ENCODE data around the gene SPAG9. TPM values are rescaled to one million over a fixed set of nuclear protein-coding genes. Genes with fewer than 3 reads are reported as not detected.

Gene SPAG9
- total RNA-seq, 1 donor from 2014 or later: 297 TPM

GRCh38 chr17:51050291-51051033 lies 70.2 kb downstream of the SPAG9 start:
- no peak for DNase-seq (ENCODE audit: low spot score in 2 of 2)
- no peak for FAIRE-seq

GRCh38 chr17:51046514-51047384 lies 73.9 kb downstream of the SPAG9 start:
- FAIRE-seq (no peak), DNase-seq (ENCODE audit: low spot score in 2 of 2) (peak; percentile 24 to 55)

GRCh38 chr17:51046046-51046445 lies 74.6 kb downstream of the SPAG9 start:
- DNase-seq (ENCODE audit: low spot score in 2 of 2) (no peak), FAIRE-seq (no peak)

DNA sequence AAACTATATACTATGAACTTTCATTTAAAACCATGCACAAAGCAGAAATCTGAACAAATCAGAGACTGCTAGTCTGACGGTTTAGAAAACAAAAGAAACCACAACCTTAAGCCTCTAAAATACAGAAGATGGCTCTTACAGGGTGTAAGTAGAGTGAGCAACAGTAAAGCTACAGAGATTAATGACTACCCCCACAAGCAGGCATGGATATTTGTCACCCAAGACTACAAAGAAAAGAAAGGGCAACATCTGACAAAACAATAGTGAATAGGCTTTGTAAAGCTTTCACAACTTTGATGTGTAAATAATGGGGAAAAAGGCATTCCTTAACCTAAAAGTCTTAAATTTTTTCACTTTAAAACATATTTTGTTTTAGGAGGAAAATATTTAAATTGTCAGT lies 75.0 kb downstream of the SPAG9 start:
- FAIRE-seq: no peak
- no peak for DNase-seq (ENCODE audit: low spot score in 2 of 2)

DNA sequence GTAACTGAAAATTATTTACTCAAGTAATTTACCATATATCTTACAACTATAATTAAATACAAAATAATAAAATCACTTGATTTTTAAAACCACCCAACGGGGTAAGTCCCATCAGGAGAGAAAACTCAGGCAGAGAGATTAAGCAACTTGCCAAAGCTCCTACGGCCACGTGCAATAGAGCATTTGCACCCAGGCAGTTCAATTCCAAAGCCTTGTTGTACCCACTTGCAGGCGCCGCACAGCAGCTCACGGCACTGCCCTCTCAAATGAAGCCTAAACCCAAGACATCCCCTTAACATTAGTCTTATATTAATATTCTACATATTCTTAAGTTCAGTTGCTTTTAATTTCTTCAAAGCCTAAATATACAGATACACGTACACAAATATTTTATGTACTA lies 75.7 kb downstream of the SPAG9 start:
- no peak for FAIRE-seq
- no peak for DNase-seq (ENCODE audit: low spot score in 2 of 2)

DNA sequence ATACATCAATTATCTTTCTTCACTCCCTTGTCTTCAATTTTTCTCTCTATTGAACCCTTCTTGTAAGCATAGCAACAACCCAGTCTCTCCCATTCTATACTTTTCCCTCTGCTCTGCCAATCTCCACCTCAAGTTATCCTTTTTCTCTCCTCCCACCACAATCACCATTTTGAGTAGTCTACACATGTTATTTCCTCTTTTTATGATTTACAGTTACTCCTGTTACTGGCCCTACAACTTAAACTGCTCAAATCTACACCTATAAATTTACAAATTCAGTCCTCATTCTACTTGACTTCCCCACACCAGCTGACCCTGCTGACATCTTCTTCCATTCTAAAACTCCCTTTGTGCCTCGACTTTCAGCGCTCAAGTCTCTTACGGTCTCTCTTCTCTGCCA lies 84.6 kb downstream of the SPAG9 start:
- FAIRE-seq: no peak
- DNase-seq (ENCODE audit: low spot score in 2 of 2): no peak

DNA sequence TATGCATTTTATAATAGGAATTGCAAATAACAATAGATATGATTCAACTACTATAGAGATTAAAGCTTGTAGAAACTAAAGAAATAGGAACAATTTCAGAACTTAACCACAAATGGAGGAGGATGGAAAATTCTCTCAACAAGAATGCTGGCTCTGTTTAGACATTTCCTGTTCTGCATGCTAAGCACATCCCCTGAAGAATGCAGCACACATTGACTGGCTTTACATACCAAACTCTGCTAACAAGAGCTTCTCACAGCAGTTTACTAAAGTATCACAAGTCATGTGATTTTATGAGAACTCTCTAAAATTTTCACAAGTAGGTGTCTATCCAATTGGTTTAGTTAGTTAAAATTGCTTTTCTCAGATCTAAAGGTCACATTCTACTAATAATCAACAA lies 85.2 kb downstream of the SPAG9 start:
- DNase-seq (ENCODE audit: low spot score in 2 of 2) (no peak), FAIRE-seq (peak; percentile 34)

- FAIRE-seq (no peak), DNase-seq (ENCODE audit: low spot score in 2 of 2) (no peak)
Observed at GRCh38 chr17:51034800-51035199, 85.9 kb downstream of the SPAG9 start.

DNA sequence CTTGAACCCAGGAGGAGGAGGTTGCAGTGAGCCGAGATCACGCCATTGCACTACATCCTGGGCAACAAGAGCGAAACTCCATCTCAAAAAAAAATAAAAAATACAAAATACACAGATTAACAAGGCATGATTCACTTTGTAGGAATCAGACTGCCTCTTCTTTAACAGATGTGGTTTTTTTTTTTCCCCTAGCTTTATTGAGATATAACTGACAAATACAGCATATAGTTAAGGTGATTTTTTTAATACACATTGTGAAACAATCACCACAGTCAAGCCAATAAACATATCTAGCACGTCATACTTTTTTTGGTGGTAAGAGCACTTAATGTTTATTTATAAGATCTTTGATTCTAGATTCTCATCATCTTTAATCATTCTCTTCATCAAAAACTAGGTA lies 87.8 kb downstream of the SPAG9 start:
- DNase-seq (ENCODE audit: low spot score in 2 of 2): no peak
- no peak for FAIRE-seq

DNA sequence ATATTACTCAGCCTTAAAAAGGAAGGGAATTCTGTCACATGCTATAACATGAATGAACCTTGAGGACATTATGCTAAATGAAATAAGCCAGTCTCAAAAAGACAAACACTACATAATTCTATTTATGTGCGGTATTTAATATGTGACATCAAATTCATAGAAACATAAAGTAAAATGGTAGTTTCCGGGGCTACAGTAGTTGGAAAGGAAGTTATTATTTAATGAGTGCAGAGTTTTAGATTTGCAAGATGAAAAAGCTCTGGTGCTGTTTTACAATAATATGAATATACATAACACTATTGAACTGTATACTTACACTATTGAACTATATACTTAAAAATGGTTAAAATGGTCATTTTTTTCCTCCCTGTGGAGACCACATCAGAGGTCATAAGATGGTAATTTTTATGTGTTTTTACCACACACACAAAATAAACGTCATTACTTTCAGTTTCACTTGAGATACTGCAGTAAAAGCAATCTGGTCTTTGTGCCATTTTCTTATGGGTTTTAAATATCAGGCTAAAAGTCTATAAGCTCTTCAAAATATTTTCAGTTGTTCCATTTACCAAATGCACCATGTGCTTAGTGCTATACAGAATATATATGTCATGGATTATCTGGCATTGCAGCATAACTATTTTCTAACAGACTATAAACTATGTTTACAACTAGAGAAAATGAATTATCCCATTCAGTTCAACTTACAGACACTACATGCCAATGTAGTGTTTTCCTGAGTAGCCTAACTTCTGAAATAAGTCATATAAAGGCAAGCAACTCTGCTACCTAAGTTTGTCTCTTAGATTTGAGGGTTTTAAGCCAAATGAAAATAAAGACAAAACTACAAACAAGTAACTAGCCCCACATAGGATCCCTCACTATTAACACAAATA lies 90.9 kb downstream of the SPAG9 start:
- no peak for FAIRE-seq

DNA sequence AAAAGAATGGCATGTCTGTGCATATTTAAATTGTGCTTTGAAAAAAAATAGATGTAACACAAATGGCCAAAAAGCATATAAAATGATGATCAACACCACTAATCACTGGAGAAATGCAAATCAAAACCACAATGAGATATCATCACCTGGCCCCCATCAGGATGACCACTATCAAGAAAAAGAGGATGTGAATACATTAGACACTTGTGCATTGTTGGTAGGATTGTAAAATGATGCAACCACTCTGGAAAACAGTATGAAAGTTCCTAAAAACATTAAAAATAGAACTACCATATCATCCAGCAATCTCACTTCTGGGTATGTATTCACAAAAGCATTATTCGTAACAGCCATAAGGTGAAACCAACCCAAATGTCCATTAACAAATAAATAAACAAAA lies 91.5 kb downstream of the SPAG9 start:
- DNase-seq (ENCODE audit: low spot score in 2 of 2) (no peak), FAIRE-seq (no peak)

More for the DNA sequence above, 90.9 kb downstream of the SPAG9 start:
- DNase-seq (ENCODE audit: low spot score in 2 of 2): no peak

DNA sequence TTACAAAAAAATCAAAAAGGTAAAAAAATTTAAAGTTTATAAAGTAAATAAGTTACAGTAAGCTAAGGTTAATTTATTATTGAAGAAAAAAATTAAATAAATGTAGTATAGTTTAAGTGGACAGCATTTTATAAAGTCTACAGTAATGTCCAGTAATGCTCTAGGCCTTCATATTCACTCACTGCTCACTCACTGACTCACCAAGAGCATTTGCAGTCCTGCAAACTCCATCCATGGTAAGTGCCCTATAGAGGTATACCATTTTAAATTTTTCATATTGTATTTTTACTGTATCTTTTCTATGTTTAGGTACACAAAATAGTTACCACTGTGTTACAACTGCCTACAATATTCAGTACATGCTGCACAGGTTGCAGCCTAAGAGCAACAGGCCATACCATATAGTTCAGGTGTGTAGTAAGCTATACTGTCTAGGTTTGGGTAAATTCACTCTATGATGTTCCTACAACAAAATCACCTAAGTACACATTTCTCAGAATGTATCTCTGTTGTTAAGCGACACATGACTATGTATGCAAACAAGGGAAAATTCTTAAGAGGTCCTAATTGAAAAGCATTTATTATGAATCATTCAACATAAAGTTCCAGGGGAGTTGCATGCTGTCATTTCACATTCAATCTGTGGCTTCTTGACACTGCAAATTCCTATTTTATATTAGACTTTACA lies 92.3 kb downstream of the SPAG9 start:
- no peak for FAIRE-seq

DNA sequence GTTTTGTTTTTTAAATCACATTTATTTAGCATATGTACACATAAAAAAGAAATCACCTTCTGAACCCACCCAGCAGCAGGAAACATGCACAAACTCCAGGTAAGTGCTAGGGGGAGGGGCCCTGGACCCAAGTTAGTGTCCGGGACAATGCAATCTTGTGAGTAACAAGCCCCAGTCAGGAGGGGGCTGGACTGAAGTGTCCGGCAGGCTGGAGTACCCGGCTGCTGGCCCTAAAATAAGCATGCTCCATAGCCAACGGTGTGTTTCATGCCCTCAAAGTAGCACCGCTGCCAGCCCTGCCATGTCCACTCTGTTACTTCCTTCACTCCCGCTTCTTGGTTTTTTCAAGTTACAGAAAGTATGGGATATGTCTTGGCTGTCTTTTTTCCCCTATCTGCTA lies 102.1 kb downstream of the SPAG9 start:
- DNase-seq (ENCODE audit: low spot score in 2 of 2): no peak
- FAIRE-seq: no peak

More for the DNA sequence above, 92.3 kb downstream of the SPAG9 start:
- DNase-seq (ENCODE audit: low spot score in 2 of 2): no peak

- FAIRE-seq (no peak), DNase-seq (ENCODE audit: low spot score in 2 of 2) (no peak)
Observed at GRCh38 chr17:51017270-51017669, 103.4 kb downstream of the SPAG9 start.

- FAIRE-seq (no peak), DNase-seq (ENCODE audit: low spot score in 2 of 2) (no peak)
Observed at GRCh38 chr17:51016099-51016498, 104.6 kb downstream of the SPAG9 start.

- DNase-seq (ENCODE audit: low spot score in 2 of 2): no peak
- FAIRE-seq: no peak
Observed at GRCh38 chr17:51015145-51015558, 105.5 kb downstream of the SPAG9 start.

DNA sequence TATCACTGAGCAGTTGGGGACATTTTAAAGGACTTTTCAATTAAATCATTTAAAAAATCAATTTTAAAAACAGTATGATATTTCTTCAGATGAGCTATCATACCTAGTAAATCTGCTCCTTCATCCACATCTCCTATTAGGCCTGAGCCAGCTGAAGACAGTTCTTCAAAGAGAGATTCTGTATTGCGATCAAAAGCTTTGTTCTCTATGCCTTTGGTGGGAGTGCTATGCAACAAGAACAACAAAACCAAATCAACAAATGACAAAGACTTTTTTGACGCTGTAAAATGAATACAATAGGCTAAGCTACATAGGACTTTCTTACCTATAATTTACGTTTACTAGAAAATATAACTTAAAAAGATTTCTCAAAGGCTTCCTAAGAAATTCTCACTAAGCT lies 106.5 kb downstream of the SPAG9 start:
- no peak for DNase-seq (ENCODE audit: low spot score in 2 of 2)
- FAIRE-seq: no peak

DNA sequence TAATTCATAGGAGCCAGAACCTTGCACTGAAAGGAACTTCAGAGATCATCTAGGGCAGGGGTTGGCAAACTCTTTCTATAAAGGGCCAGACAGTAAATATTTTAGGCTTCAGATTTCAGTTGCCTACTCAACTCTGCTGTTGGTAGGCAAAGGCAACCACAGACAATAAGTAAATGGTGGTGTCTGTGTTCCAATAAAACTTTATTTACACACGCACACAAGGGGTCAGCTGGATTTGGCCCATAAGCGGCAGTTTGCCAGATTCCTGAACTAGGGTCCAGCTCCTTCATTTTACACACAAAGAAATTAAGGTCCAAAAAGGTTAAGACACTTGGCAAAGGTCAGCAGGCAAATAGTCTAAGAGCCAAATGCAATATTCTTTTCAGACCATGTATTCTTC lies 107.3 kb downstream of the SPAG9 start:
- FAIRE-seq (no peak), DNase-seq (ENCODE audit: low spot score in 2 of 2) (no peak)

DNA sequence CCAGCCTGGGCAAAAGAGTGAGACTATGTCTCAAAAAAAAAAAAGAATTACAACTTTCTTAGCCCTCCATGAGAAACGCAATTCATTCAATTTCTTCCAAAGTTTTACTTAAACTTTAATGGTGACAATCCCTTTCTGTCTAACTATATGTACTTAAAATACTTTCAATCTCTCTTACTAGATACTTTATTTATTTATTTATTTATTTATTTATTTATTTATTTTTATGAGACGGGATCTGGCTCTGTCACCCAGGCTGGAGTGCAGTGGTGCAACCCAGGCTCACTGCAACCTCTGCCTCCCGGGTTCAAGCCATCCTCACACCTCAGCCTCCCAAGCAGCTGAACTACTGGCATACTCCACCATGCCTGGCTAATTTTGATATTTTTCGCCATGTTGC lies 108.1 kb downstream of the SPAG9 start:
- no peak for DNase-seq (ENCODE audit: low spot score in 2 of 2)
- FAIRE-seq: no peak

- DNase-seq (ENCODE audit: low spot score in 2 of 2) (no peak), FAIRE-seq (no peak)
Observed at GRCh38 chr17:51010173-51010675, 110.4 kb downstream of the SPAG9 start.

Measured in frontal cortex (tissue), 4 donors.